Smooth muscle cell (in vitro differentiated cells): ENCODE measurements around the gene KNOP1. TPM values are rescaled to one million over a fixed set of nuclear protein-coding genes. Genes with fewer than 3 reads are reported as not detected.
A peak's percentile ranks its signal among the peaks of the same experiment; 100 is the strongest.
"Not testable (repeated sequence)": the region's sequence is repeated elsewhere in the genome, so short reads cannot be mapped to it uniquely, and the experiment has no call there.

ENCODE experiments used
- DNase-seq: peaks from one replicate; lab custom pipeline; 2025; ENCODE audit not compliant: unreplicated experiment; lab: John Stamatoyannopoulos, UW
- H2AFZ ChIP-seq: fragments of 200-600 bp; sonication (generic); 2 replicates; pipeline ENCODE4 v1.6.0; 2016; ENCODE audit warnings: antibody characterized with exemption, low read depth, mild to moderate bottlenecking
- H3F3A ChIP-seq: fragments of 200-600 bp; sonication (generic); 2 replicates; pipeline ENCODE4 v1.6.0; 2017; ENCODE audit warnings: antibody characterized with exemption, low read depth
- H3K27ac ChIP-seq: fragments of 200-600 bp; sonication (generic); 2 replicates; pipeline ENCODE4 v1.5.1; 2016; ENCODE audit warnings: low read depth, mild to moderate bottlenecking
- H3K27me3 ChIP-seq: fragments of 200-600 bp; sonication (generic); 2 replicates; pipeline ENCODE4 v1.6.1; 2016; ENCODE audit warnings: low read depth, mild to moderate bottlenecking
- H3K36me3 ChIP-seq: fragments of 200-600 bp; sonication (generic); 2 replicates; pipeline ENCODE4 v1.5.1; 2016; ENCODE audit warnings: low read depth
- H3K4me1 ChIP-seq: fragments of 200-600 bp; sonication (generic); 2 replicates; pipeline ENCODE4 v1.5.1; 2016; ENCODE audit warnings: low read depth
- H3K4me2 ChIP-seq: fragments of 200-600 bp; sonication (generic); 2 replicates; pipeline ENCODE4 v1.6.0; 2016; ENCODE audit warnings: mild to moderate bottlenecking
- H3K4me3 ChIP-seq: fragments of 200-600 bp; sonication (generic); 2 replicates; pipeline ENCODE4 v1.5.1; 2016; ENCODE audit warnings: mild to moderate bottlenecking
- H3K79me2 ChIP-seq: fragments of 200-600 bp; sonication (generic); 2 replicates; pipeline ENCODE4 v1.6.0; 2016; ENCODE audit warnings: low read depth, mild to moderate bottlenecking
- H3K9ac ChIP-seq: fragments of 200-600 bp; sonication (generic); 2 replicates; pipeline ENCODE4 v1.6.0; 2016; ENCODE audit warnings: low read depth
- H3K9me3 ChIP-seq: fragments of 200-600 bp; sonication (generic); replicated peaks from 2 replicates; pipeline ENCODE4 v1.5.1; 2016; ENCODE audit warnings: low read depth
- H4K20me1 ChIP-seq: fragments of 200-600 bp; sonication (generic); 2 replicates; pipeline ENCODE4 v1.6.0; 2016; ENCODE audit warnings: low read depth
- WGBS: methylation state at CpG from one replicate; pipeline ENCODE4 v1.1.7; 2016; ENCODE audit warnings: low lambda C conversion rate; 5-methylcytosine and 5-hydroxymethylcytosine counted together
- polyA plus RNA-seq: library from polyadenylated mRNA; unstranded; fragments of >200 nt; fragmentation: Nextera tagmentation; extraction: Ambion mirVana; gene quantifications from 2 replicates; pipeline ENCODE4 v1.2.1, GENCODE V29; 2016
- total RNA-seq: library from RNA; depleted of rRNA; stranded (reverse); fragments of >200 nt; gene quantifications from 2 replicates; pipeline ENCODE4 v1.2.3, GENCODE V29; 2014
- TF ChIP-seq, protein P1 (sequence below): fragments of 200-600 bp; sonication (generic); IDR thresholded peaks from 2 replicates; pipeline ENCODE4 v1.5.1; 2017; ENCODE audit warnings: borderline replicate concordance, mild to moderate bottlenecking, antibody characterized with exemption; ENCODE audit not compliant: insufficient read depth, poor library complexity, severe bottlenecking

The KNOP1 gene
- total and polyA plus RNA-seq, 2 experiments from 2014 or later, result 31.0 to 32.6 TPM

DNA sequence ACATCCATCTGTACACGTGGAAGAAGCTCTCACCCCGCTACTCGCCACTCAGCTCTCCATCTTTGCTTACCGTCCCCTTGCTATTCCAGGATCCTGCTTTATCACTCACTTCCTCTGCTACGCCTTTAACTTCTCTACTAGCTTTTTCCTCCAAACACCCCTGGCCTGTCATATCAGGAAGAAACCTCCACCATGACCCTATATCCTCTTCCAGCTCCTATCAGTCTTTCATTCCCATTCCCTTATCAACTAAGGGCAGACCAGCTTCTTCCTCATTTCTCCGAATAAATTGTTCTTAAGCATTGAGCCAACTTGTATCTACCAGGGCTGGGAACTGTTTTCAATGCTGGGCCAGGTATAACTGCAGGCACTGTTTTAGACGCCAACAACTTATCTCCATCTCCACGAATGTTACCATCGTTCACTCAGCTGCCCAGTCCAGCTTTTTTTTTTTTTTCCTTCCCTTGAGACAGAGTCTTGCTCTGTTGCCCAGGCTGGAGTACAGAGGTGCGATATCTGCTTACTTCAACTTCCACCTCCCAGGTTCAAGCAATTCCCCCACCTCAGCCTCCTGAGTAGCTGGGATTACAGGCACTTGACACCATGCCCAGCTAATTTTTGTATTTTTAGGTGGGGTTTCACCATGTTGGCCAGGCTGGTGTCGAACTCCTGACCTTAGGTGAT, 4.4 kb upstream of the KNOP1 start:
- no peak for DNase-seq
- Histone ChIP-seq H3K4me3 (no peak overlapping the region), H3K4me1 (no peaks in the 10 kb centered on the region), H3K9ac (no peak overlapping the region), H3K4me2 (no peak overlapping the region), H4K20me1 (no peaks in the 10 kb centered on the region), H2AFZ (no peak overlapping the region), H3K79me2 (peaks cover 13% of the 10 kb centered on the region), H3K36me3 (no peaks in the 10 kb centered on the region), H3K27me3 (no peaks in the 10 kb centered on the region), H3F3A (no peaks in the 10 kb centered on the region), H3K27ac (no peak overlapping the region), H3K9me3 (no peaks in the 10 kb centered on the region)
- TF ChIP-seq, protein P1, sequence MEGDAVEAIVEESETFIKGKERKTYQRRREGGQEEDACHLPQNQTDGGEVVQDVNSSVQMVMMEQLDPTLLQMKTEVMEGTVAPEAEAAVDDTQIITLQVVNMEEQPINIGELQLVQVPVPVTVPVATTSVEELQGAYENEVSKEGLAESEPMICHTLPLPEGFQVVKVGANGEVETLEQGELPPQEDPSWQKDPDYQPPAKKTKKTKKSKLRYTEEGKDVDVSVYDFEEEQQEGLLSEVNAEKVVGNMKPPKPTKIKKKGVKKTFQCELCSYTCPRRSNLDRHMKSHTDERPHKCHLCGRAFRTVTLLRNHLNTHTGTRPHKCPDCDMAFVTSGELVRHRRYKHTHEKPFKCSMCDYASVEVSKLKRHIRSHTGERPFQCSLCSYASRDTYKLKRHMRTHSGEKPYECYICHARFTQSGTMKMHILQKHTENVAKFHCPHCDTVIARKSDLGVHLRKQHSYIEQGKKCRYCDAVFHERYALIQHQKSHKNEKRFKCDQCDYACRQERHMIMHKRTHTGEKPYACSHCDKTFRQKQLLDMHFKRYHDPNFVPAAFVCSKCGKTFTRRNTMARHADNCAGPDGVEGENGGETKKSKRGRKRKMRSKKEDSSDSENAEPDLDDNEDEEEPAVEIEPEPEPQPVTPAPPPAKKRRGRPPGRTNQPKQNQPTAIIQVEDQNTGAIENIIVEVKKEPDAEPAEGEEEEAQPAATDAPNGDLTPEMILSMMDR, result no peak
- WGBS, result 91% methylated on average over 11 of the region's 11 CpGs

DNA sequence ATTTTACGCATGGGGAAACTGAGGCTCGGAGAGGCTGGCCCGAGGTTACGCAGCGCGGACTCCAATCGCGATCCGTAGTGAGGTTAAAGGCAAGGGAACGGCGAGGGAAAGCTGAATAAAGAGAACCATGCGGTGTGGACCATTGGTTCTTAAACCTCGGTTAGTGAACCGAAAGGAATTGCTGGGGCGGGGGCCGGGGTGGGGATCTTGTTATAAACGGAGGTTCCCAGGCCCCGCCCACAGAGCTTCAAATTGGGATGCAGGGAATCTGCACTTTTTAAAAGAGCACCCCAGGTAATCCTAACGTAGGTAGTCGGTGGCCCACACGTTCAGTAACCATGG, 568 bp upstream of the KNOP1 start:
- peak overlapping the region; percentile 98 for H3K4me2 ChIP-seq
- TF ChIP-seq, protein P1, result no peak
- H3K9me3 ChIP-seq, result no peaks in the 10 kb centered on the region
- peak overlapping the region; percentile 97 for H3K4me3 ChIP-seq
- peaks cover 11% of the 10 kb centered on the region for H4K20me1 ChIP-seq
- peaks cover 33% of the 10 kb centered on the region for H3K79me2 ChIP-seq
- H2AFZ ChIP-seq, result peak overlapping the region; percentile 95
- H3F3A ChIP-seq, result no peaks in the 10 kb centered on the region
- DNase-seq, result no peak
- peak overlapping the region; percentile 53 for H3K27ac ChIP-seq
- 0% methylated on average over 19 of the region's 21 CpGs for whole genome bisulfite sequencing
- H3K9ac ChIP-seq, result peak overlapping the region; percentile 80
- H3K36me3 ChIP-seq, result no peaks in the 10 kb centered on the region
- no peaks in the 10 kb centered on the region for H3K27me3 ChIP-seq
- peaks cover 11% of the 10 kb centered on the region for H3K4me1 ChIP-seq

DNA sequence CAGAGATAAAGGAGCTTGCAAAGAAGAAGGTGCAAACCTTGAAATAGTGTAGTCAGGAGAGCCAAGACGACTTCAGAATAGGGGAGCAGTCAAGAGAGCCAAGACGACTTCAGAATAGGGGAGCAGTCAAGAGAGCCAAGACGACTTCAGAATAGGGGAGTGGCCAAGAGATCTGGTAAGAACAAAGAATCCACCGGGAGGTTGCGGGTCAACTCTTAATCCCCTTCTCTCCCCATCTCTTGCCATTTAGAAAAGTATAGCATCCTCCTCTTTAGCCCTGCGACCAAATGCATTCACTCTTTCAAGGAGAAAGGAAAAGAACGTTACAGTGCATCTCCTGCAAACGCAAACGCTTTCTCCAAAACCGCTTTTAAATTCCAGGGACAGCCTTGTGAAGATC, 713 bp downstream of the KNOP1 start:
- Histone ChIP-seq H3K36me3 (no peaks in the 10 kb centered on the region), H3K9ac (peak overlapping the region; percentile 80), H4K20me1 (peaks cover 13% of the 10 kb centered on the region), H3K4me2 (peak overlapping the region; percentile 98), H3F3A (no peaks in the 10 kb centered on the region), H3K4me3 (peak overlapping the region; percentile 97), H3K9me3 (no peaks in the 10 kb centered on the region), H3K27ac (peak overlapping the region; percentile 69), H3K79me2 (peaks cover 36% of the 10 kb centered on the region), H3K4me1 (peaks cover 11% of the 10 kb centered on the region), H2AFZ (peak overlapping the region; percentile 95), H3K27me3 (no peaks in the 10 kb centered on the region)
- TF ChIP-seq, protein P1, result no peak
- no peak for DNase-seq
- WGBS, result under 1% methylated on average over 10 of the region's 10 CpGs

DNA sequence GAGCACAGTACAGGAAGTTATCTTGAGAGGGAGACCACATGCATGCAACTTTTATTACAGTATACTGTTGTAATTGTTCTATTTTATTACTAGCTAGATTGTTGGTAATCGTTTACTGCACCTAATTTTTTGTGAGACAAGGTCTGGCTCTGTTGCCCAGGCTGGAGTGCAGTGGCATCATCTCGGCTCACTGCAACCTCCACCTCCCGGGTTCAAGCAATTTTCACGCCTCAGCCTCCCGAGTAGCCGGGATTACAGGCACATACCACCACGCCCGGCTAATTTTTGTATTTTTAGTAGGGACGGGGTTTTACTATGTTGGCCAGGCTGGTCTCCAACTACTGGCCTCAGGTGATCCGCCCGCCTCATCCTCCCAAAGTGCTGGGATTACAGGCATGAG, 1.3 kb downstream of the KNOP1 start:
- WGBS, result 31% methylated on average over 11 of the region's 11 CpGs
- Histone ChIP-seq H3K4me1 (peaks cover 11% of the 10 kb centered on the region), H3K4me2 (peak overlapping the region; percentile 98), H4K20me1 (peaks cover 13% of the 10 kb centered on the region), H3K79me2 (peaks cover 36% of the 10 kb centered on the region), H3K4me3 (peak overlapping the region; percentile 97)
- not testable (repeated sequence) for H3K9ac ChIP-seq, H3K36me3 ChIP-seq, H3K27ac ChIP-seq, DNase-seq, H2AFZ ChIP-seq, H3K9me3 ChIP-seq, H3F3A ChIP-seq, H3K27me3 ChIP-seq
